Motor neuron (in vitro differentiated cells): ENCODE data around the gene SIX2. TPM values are rescaled to one million over a fixed set of nuclear protein-coding genes. Genes with fewer than 3 reads are reported as not detected.
"Not testable (repeated sequence)": the region's sequence is repeated elsewhere in the genome, so short reads cannot be mapped to it uniquely, and the experiment has no call there.

Experiments used
- ATAC-seq, 8 experiments: fragments of 200-7000 bp; cut with Tn5 transposase; replicated peaks in 6 of 8; 2 replicates each; pipeline ENCODE4 v1.8.0; 2021; ENCODE audit warnings: mild to moderate bottlenecking in 8 of 8, moderate library complexity in 8 of 8
- H3K27ac ChIP-seq, 2 donors: fragments of 250-450 bp; sonication (Bioruptor Pico); 2 replicates each; pipeline ENCODE4 v1.9.0; 2021; ENCODE audit warnings: antibody characterized with exemption in 2 of 2, mild to moderate bottlenecking in 2 of 2, moderate library complexity in 1 of 2
- H3K4me1 ChIP-seq, 2 donors: fragments of 250-450 bp; sonication (Bioruptor Pico); replicated peaks in 1 of 2; 2 replicates each; pipeline ENCODE4 v1.6.1; 2021; ENCODE audit warnings: antibody characterized with exemption in 2 of 2, mild to moderate bottlenecking in 2 of 2, moderate library complexity in 1 of 2
- H3K4me3 ChIP-seq, 5 donors: fragments of 250-450 bp; sonication (Bioruptor Pico); 2 replicates each; pipeline ENCODE4 v1.9.0; 2021; ENCODE audit warnings: antibody characterized with exemption in 5 of 5, mild to moderate bottlenecking in 5 of 5, moderate library complexity in 4 of 5
- WGBS, 10 experiments: fragments of 450-650 bp; shearing (Covaris generic); methylation state at CpG; one replicate each; pipeline ENCODE4 v1.0.0; 2022; 5-methylcytosine and 5-hydroxymethylcytosine counted together
- in situ Hi-C, 9 experiments: fragments of 400-800 bp; cut with MboI; loops; one replicate each; pipeline ENCODE4 v1.15.0; 2021; ENCODE audit warnings: low sequenced_read_pairs in 9 of 9, low pct_unique_long_range_greater_than_20kb in 2 of 9; ENCODE audit not compliant: unreplicated experiment in 9 of 9
- total RNA-seq, 8 experiments: library from RNA; unstranded; fragments of 300-600 nt; gene quantifications; 2 replicates each; pipeline versions ENCODE4 v1.2.3 to v1.2.4, GENCODE V29; 2022

The SIX2 gene
- 1 to 10 TPM in 3 of 8 experiments, under 1 TPM in 3, not detected in 2; 0.05 to 6.7 (median 1.3) TPM for total RNA-seq

- in situ Hi-C loops: no loop called here
- ATAC-seq: peak; percentile 81 to 93 (median 92)
- no peak within 1 kb of the TSS for H3K27ac ChIP-seq
- peaks cover 4 to 28% of the 10 kb centered on the region in 2 donors for H3K4me1 ChIP-seq
- peak within 1 kb of the TSS; percentile 2 to 25 (median 18) for H3K4me3 ChIP-seq
- WGBS, 10 experiments: 0% methylated on average over 1 of the region's 61 CpGs; no CpG with 5 or more reads in 9 of the 10 experiments
Observed at GRCh38 chr2:45009303-45009927, at the start of gene SIX2. Gene SIX2, minus strand, starts transcription at chr2:45009452. Its CDS starts 342 bp downstream, at chr2:45009110.

GRCh38 chr2:45055162-45055605, 45.9 kb upstream of the SIX2 start:
- ATAC-seq: peak in 3 of 8 experiments; percentile 18 to 49 (median 41)
- 20 to 79% (median 60%) methylated on average over 1 to 2 of the region's 7 CpGs; no CpG with 5 or more reads in 6 of the 10 experiments for WGBS, 10 experiments
- no peak overlapping the region for H3K27ac ChIP-seq
- no peaks in the 10 kb centered on the region for H3K4me1 ChIP-seq
- in situ Hi-C loops: no loop called here
- no peak overlapping the region for H3K4me3 ChIP-seq

- no peak for ATAC-seq
- no peak overlapping the region for H3K4me3 ChIP-seq
- WGBS, 10 experiments: 14 to 100% (median 88%) methylated on average over 1 to 3 of the region's 8 CpGs; no CpG with 5 or more reads in 5 of the 10 experiments
- in situ Hi-C loops: no loop called here
- no peak overlapping the region for H3K27ac ChIP-seq
- H3K4me1 ChIP-seq: no peaks in the 10 kb centered on the region
Observed at GRCh38 chr2:45053966-45054365, 44.7 kb upstream of the SIX2 start.

- Histone ChIP-seq H3K27ac (no peak overlapping the region), H3K4me1 (no peaks in the 10 kb centered on the region), H3K4me3 (no peak overlapping the region)
- WGBS, 10 experiments: 80 to 100% (median 94%) methylated on average over 1 to 3 of the region's 5 CpGs; no CpG with 5 or more reads in 2 of the 10 experiments
- in situ Hi-C loops: no loop called here
- no peak for ATAC-seq
Observed at GRCh38 chr2:45052388-45052928, 43.2 kb upstream of the SIX2 start.

- in situ Hi-C loops: no loop called here
- H3K27ac ChIP-seq: no peak overlapping the region
- no peak overlapping the region for H3K4me3 ChIP-seq
- WGBS, 10 experiments: 20 to 100% (median 83%) methylated on average over 1 to 15 of the region's 19 CpGs; no CpG with 5 or more reads in 2 of the 10 experiments
- H3K4me1 ChIP-seq: no peaks in the 10 kb centered on the region
- ATAC-seq: peak in 1 of 8 experiments; percentile 96
Observed at GRCh38 chr2:45049569-45050336, 40.5 kb upstream of the SIX2 start.

- no peak for ATAC-seq
- in situ Hi-C loops: no loop called here
- H3K4me3 ChIP-seq: no peak overlapping the region
- H3K4me1 ChIP-seq: no peaks in the 10 kb centered on the region
- WGBS, 10 experiments: 40 to 90% (median 80%) methylated on average over 1 to 3 of the region's 4 CpGs; no CpG with 5 or more reads in 4 of the 10 experiments
- no peak overlapping the region for H3K27ac ChIP-seq
Observed at GRCh38 chr2:45047301-45047700, 38.0 kb upstream of the SIX2 start.

- no peaks in the 10 kb centered on the region for H3K4me1 ChIP-seq
- H3K27ac ChIP-seq: no peak overlapping the region
- H3K4me3 ChIP-seq: no peak overlapping the region
- in situ Hi-C loops: no loop called here
- WGBS, 10 experiments: 71 to 100% (median 88%) methylated on average over 1 of the region's 1 CpG; no CpG with 5 or more reads in 5 of the 10 experiments
- no peak for ATAC-seq
Observed at GRCh38 chr2:45046786-45047185, 37.5 kb upstream of the SIX2 start.

- in situ Hi-C loops: no loop called here
- no peak overlapping the region for H3K27ac ChIP-seq
- H3K4me3 ChIP-seq: no peak overlapping the region
- WGBS, 10 experiments: 25 to 100% (median 71%) methylated on average over 1 to 3 of the region's 3 CpGs
- peaks cover 0 to 5% of the 10 kb centered on the region in 2 donors for H3K4me1 ChIP-seq
- peak in 1 of 8 experiments; percentile 21 for ATAC-seq
Observed at GRCh38 chr2:45045706-45046105, 36.5 kb upstream of the SIX2 start.

- in situ Hi-C loops: no loop called here
Observed at GRCh38 chr2:45044916-45045315, 35.7 kb upstream of the SIX2 start.

GRCh38 chr2:45043174-45043573, 33.9 kb upstream of the SIX2 start:
- H3K4me3 ChIP-seq: no peak overlapping the region
- WGBS, 10 experiments: 3 to 95% (median 36%) methylated on average over 2 to 3 of the region's 6 CpGs; no CpG with 5 or more reads in 3 of the 10 experiments
- peaks cover 0 to 5% of the 10 kb centered on the region in 2 donors for H3K4me1 ChIP-seq
- ATAC-seq: peak in 1 of 8 experiments; percentile 19
- H3K27ac ChIP-seq: no peak overlapping the region
- in situ Hi-C loops: no loop called here

More at GRCh38 chr2:45044916-45045315, 35.7 kb upstream of the SIX2 start:
- ATAC-seq: no peak
- Histone ChIP-seq H3K27ac (no peak overlapping the region), H3K4me3 (no peak overlapping the region), H3K4me1 (peaks cover 0 to 5% of the 10 kb centered on the region in 2 donors)
- 60 to 100% (median 83%) methylated on average over 1 to 2 of the region's 2 CpGs; no CpG with 5 or more reads in 4 of the 10 experiments for WGBS, 10 experiments

GRCh38 chr2:45042401-45042800, 33.1 kb upstream of the SIX2 start:
- no peak overlapping the region for H3K4me3 ChIP-seq
- H3K4me1 ChIP-seq: peaks cover 0 to 5% of the 10 kb centered on the region in 2 donors
- no peak for ATAC-seq
- H3K27ac ChIP-seq: no peak overlapping the region
- 33 to 92% (median 71%) methylated on average over 1 to 2 of the region's 2 CpGs; no CpG with 5 or more reads in 1 of the 10 experiments for WGBS, 10 experiments
- in situ Hi-C loops: no loop called here

GRCh38 chr2:45040786-45041185, 31.5 kb upstream of the SIX2 start:
- no peak overlapping the region for H3K4me3 ChIP-seq
- in situ Hi-C loops: no loop called here
- peaks cover 0 to 5% of the 10 kb centered on the region in 2 donors for H3K4me1 ChIP-seq
- no peak overlapping the region for H3K27ac ChIP-seq
- peak in 6 of 8 experiments; percentile 61 to 89 (median 74) for ATAC-seq

GRCh38 chr2:45039804-45040203, 30.6 kb upstream of the SIX2 start:
- peak in 2 of 8 experiments; percentile 49 to 63 for ATAC-seq
- H3K4me3 ChIP-seq: not testable (repeated sequence)

More at GRCh38 chr2:45039804-45040203, 30.6 kb upstream of the SIX2 start:
- H3K4me1 ChIP-seq, in situ Hi-C loops, H3K27ac ChIP-seq: not testable (repeated sequence)
- WGBS, 10 experiments: 36 to 90% (median 70%) methylated on average over 2 to 3 of the region's 5 CpGs; no CpG with 5 or more reads in 7 of the 10 experiments
